Fibroblast of mammary gland (primary cell): Measurements from ENCODE around the gene PARD3B.

Experiments used
- DNase-seq: peaks from one replicate; pipeline ENCODE4 v3.0.0-alpha.2; 2010; ENCODE audit warnings: low read depth
- H3K4me3 ChIP-seq: 2 replicates; pipeline ENCODE4 v1.5.1; 2011; ENCODE audit warnings: low read depth, mild to moderate bottlenecking, low read length, moderate library complexity; ENCODE audit not compliant: control insufficient read depth
- CTCF ChIP-seq: conservative IDR thresholded peaks from 2 replicates; pipeline ENCODE4 v1.5.1; 2011; ENCODE audit warnings: low read depth, low read length, inconsistent platforms; ENCODE audit not compliant: control insufficient read depth, insufficient read depth

The PARD3B gene

GRCh38 chr2:205297846-205298245 is 752.6 kb downstream of the PARD3B start:
- TF ChIP-seq CTCF = no peak
- no peak for DNase-seq
- H3K4me3 ChIP-seq = no peak overlapping the region

- TF ChIP-seq CTCF = no peak
- DNase-seq = no peak
Observed at GRCh38 chr2:205311201-205311600, 765.9 kb downstream of the PARD3B start.

GRCh38 chr2:205321231-205321630 is 776.0 kb downstream of the PARD3B start:
- H3K4me3 ChIP-seq = no peak overlapping the region
- no peak for DNase-seq
- TF ChIP-seq CTCF = no peak

More at GRCh38 chr2:205311201-205311600, 765.9 kb downstream of the PARD3B start:
- H3K4me3 ChIP-seq = no peak overlapping the region

- peak; percentile 23 for DNase-seq
- TF ChIP-seq CTCF = peak; percentile 75
Observed at GRCh38 chr2:205323929-205324328, 778.7 kb downstream of the PARD3B start.

GRCh38 chr2:205324355-205324754 is 779.1 kb downstream of the PARD3B start:
- no peak for TF ChIP-seq CTCF
- no peak overlapping the region for H3K4me3 ChIP-seq
- no peak for DNase-seq

More at GRCh38 chr2:205323929-205324328, 778.7 kb downstream of the PARD3B start:
- no peak overlapping the region for H3K4me3 ChIP-seq

- no peak for DNase-seq
Observed at GRCh38 chr2:205333351-205333750, 788.1 kb downstream of the PARD3B start.

More at GRCh38 chr2:205333351-205333750, 788.1 kb downstream of the PARD3B start:
- H3K4me3 ChIP-seq = no peak overlapping the region
- TF ChIP-seq CTCF = no peak
